ENCODE data around the gene SELP. TPM values are rescaled to one million over a fixed set of nuclear protein-coding genes. Genes with fewer than 3 reads are reported as not detected.

The SELP gene
- total and polyA plus RNA-seq, 5 donors: 8.2 to 24.8 (median 13.7) TPM

DNA sequence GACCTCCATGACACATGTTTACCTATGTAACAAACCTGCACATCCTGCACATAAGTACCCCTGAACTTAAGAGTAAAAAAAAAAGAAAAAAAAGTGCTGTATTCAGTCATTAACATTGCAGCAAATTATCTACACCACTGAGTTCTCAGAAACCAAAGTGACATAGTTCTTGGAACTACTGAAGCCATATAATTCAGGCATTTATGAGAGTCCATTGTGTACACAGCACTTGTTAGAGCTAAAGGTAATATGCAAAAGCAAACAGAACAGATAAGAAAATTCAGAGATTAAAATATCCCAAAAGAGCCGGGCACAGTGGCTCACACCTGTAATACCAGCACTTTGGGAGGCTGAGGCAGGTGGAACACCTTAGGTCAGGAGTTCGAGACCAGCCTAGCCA, 81.6 kb downstream of the SELP start:
- intact Hi-C loops (cut with DNase I): loop anchor here in 3 of 4 donors (5.0 to 10.0 kb wide), 3 partner anchors 63 to 264 kb away; partner anchors contain the start of gene SLC19A2 (in 2 of the 3)
- H3K27ac ChIP-seq (ENCODE audit: low read length): no peak overlapping the region
- no peak overlapping the region for H3K4me3 ChIP-seq (ENCODE audit: low read length)
- no peaks in the 10 kb centered on the region for H3K9me3 ChIP-seq (ENCODE audit: control insufficient read depth, low read length)
- no peak for ATAC-seq
- DNase-seq: no peak
- WGBS: 87% methylated on average over 2 of the region's 2 CpGs
- H3K4me1 ChIP-seq (ENCODE audit: control insufficient read depth, insufficient read depth, low read length): no peaks in the 10 kb centered on the region
- no peaks in the 10 kb centered on the region for H3K27me3 ChIP-seq (ENCODE audit: control insufficient read depth, insufficient read depth)

DNA sequence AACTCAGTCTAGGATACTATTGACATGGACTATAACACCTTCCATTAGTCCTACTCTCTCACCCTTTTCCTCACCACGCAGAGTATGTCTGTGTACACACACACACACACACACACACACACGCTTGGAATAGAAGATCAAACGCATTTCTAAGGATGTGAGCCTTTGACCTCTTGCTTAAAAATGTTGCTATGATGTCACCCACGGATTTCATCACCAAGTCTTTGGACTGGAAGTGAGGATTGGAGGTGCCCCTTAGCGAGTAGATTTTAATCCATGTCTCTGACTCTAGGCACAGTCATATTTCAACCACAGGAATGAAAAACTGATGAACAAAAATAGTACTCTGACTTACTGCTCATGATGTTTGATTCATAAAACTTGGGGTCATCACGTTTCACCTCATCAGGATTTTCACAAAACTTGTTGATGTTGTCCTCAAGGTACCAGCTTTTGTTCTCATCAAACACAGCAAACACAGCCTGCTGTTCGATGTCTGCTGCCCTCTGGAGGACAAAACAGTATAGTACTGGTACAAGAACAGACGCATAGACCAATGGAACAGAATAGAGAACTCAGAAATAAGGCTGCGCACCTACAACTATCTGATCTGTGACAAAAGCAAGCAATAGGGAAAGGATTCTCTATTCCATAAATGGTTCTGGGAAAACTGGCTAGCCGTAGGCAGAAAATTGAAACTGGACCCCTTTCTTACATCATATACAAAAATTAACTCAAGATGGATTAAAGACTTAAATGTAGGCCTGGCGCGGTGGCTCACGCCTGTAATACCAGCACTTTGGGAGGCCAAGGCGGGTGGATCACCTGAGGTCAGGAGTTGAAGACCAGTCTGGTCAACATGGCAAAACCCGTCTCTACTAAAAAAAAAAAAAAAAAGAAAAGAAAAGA, 83.6 kb downstream of the SELP start:
- no peak overlapping the region for H3K27ac ChIP-seq (ENCODE audit: low read length)
- H3K4me1 ChIP-seq (ENCODE audit: control insufficient read depth, insufficient read depth, low read length): no peaks in the 10 kb centered on the region
- intact Hi-C loops (cut with DNase I): loop anchor here in 3 of 4 donors (5.0 to 10.0 kb wide), 3 partner anchors 62 to 266 kb away; partner anchors contain the start of gene SLC19A2 (in 2 of the 3)
- no peaks in the 10 kb centered on the region for H3K9me3 ChIP-seq (ENCODE audit: control insufficient read depth, low read length)
- no peak overlapping the region for H3K4me3 ChIP-seq (ENCODE audit: low read length)
- WGBS: 51% methylated on average over 15 of the region's 15 CpGs
- H3K27me3 ChIP-seq (ENCODE audit: control insufficient read depth, insufficient read depth): no peaks in the 10 kb centered on the region
- ATAC-seq: peak; percentile 85 to 86
- DNase-seq: peak in 2 of 3 donors; percentile 18 to 53

DNA sequence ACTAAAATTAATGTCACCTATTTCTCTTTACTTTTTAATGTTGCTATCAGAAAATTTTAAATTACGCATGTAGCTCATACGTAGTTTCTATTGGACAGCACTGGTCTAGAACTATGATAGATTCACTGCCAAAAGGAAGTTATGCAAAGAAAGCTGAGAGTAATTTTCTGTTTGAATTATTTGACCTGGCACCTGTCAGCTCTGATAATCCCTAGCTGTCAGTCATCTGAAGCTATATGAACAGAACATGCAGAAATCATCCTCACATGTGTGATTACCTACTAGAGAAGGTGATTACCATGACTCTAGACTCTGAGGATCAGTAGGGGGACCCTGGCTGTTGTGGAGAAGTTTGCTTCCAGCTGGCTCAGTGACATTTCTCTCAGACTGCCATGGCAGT, 84.5 kb downstream of the SELP start:
- H3K27me3 ChIP-seq (ENCODE audit: control insufficient read depth, insufficient read depth): no peaks in the 10 kb centered on the region
- intact Hi-C loops (cut with DNase I): loop anchor here in 3 of 4 donors (5.0 to 10.0 kb wide), 3 partner anchors 61 to 267 kb away; partner anchors contain the start of gene SLC19A2 (in 2 of the 3)
- 81% methylated on average over 2 of the region's 2 CpGs for WGBS
- ATAC-seq (peak in 1 of 2 donors; percentile 15), DNase-seq (no peak)
- H3K4me3 ChIP-seq (ENCODE audit: low read length): no peak overlapping the region
- H3K4me1 ChIP-seq (ENCODE audit: control insufficient read depth, insufficient read depth, low read length): no peaks in the 10 kb centered on the region
- no peak overlapping the region for H3K27ac ChIP-seq (ENCODE audit: low read length)
- H3K9me3 ChIP-seq (ENCODE audit: control insufficient read depth, low read length): no peaks in the 10 kb centered on the region

DNA sequence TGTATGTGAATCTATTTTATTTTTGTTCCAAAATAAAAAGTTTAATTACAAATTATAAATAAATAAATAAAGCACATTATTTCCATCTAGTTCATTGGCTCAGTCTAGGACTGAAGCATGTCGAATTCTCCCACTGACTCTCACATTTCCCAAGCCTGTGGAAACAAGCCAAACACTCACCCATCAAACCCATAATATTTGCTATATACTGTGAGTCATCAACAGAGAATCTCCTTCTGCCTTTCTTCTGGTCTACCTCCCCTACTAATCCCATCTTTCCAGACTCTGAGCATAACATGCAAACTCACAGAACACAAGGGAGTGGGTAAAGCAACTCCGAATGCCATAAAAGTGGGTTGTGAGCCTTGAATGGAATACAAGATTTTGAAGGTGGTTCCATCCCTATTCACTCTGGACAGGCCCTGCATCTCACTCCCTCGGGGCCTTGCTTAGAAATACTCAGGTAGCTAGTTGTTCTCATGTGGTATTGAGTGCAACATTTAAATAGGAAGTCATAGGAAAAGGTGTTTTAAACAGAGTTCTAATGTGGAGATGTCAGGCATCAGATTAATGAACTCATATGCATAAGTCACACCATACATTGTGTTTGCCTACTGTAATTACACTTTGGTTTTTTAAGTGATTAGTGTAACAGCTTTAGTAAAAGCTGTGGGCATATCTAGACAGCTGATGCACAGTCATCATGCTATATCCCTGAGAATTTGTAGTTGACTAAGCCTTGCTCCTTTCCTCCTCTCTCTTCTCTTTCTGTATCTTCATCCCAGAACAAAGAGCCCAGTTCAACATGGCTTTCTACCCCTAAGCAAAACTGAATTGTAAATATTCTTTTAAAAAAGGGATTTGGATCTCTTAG, 90.7 kb downstream of the SELP start:
- DNase-seq: no peak
- Histone ChIP-seq H3K27me3 (ENCODE audit: control insufficient read depth, insufficient read depth) (no peaks in the 10 kb centered on the region), H3K4me1 (ENCODE audit: control insufficient read depth, insufficient read depth, low read length) (no peaks in the 10 kb centered on the region), H3K4me3 (ENCODE audit: low read length) (no peak overlapping the region), H3K27ac (ENCODE audit: low read length) (no peak overlapping the region), H3K9me3 (ENCODE audit: control insufficient read depth, low read length) (no peaks in the 10 kb centered on the region)
- ATAC-seq: no peak
- WGBS: 77% methylated on average over 3 of the region's 3 CpGs
- intact Hi-C loops (cut with DNase I): no loop called here

Other genes starting within 250 kb of the SELP start
- gene CCDC181, start 202.7 kb downstream of the SELP start, total RNA-seq: 1 to 10 TPM; 2.2 to 3.3 (median 2.4) TPM
- 1.9 TPM for gene CCDC181, start 202.7 kb downstream of the SELP start, polyA plus RNA-seq
- gene SLC19A2, start 144.2 kb downstream of the SELP start, total RNA-seq: 10 to 100 TPM; 11.2 to 26.5 (median 15.4) TPM
- 26.2 TPM for gene SLC19A2, start 144.2 kb downstream of the SELP start, polyA plus RNA-seq
- 10 to 100 TPM in 2 of 4 donors, 1 to 10 TPM in 2; 4.0 to 16.5 (median 8.7) TPM for gene F5, start 43.6 kb downstream of the SELP start, total RNA-seq
- gene F5, start 43.6 kb downstream of the SELP start, polyA plus RNA-seq: 6.8 TPM
- 1 to 10 TPM; 1.1 to 3.8 (median 1.2) TPM for gene SELL, start 81.5 kb upstream of the SELP start, total RNA-seq
- gene SELL, start 81.5 kb upstream of the SELP start, polyA plus RNA-seq: 0.61 TPM
- 1 to 10 TPM in 1 of 4 donors, under 1 TPM in 3; 0.31 to 3.2 (median 0.55) TPM for gene SELE, start 104.0 kb upstream of the SELP start, total RNA-seq
- 2.8 TPM for gene SELE, start 104.0 kb upstream of the SELP start, polyA plus RNA-seq
- gene METTL18, start 164.8 kb upstream of the SELP start, total RNA-seq: 1 to 10 TPM; 5.7 to 7.1 (median 6.4) TPM
- 6.0 TPM for gene METTL18, start 164.8 kb upstream of the SELP start, polyA plus RNA-seq

All from right cardiac atrium (tissue), 5 donors.